HuH-7 (cell line): ENCODE data around the gene KLHL17.
"Not testable (repeated sequence)": the region's sequence is repeated elsewhere in the genome, so short reads cannot be mapped to it uniquely, and the experiment has no call there.

Experiments
- DNase-seq: peaks from one replicate; pipeline ENCODE4 v3.0.0; 2011; ENCODE audit warnings: low spot score

The KLHL17 gene

DNA sequence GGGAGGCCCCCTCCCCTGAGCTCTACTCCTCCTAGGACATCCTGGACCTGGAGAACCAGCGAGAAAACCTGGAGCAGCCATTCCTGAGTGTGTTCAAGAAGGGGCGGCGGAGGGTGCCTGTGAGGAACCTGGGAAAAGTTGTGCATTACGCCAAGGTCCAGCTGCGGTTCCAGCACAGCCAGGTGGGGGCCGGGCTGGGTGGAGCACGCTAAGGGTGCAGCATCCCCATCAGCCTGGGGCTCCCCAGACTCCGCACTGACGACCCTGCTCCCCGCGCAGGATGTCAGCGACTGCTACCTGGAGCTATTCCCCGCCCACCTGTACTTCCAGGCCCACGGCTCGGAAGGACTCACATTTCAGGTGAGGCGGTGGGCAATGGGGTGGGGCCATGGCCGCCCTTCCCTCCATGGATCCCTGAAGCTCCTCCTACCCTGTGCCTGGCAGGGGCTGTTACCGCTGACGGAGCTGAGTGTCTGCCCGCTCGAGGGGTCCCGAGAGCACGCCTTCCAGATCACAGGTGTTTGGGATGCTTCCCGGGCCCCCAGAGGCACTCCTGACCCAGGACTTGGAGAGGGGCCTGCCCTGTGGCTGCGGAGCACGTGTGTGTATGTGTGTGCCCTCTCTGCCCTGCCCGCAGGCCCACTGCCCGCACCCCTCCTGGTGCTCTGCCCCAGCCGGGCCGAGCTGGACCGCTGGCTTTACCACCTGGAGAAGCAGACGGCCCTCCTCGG is 10.0 kb downstream of the KLHL17 start:
- no peak for DNase-seq

GRCh38 chr1:970973-971730 is 10.8 kb downstream of the KLHL17 start:
- no peak for DNase-seq

DNA sequence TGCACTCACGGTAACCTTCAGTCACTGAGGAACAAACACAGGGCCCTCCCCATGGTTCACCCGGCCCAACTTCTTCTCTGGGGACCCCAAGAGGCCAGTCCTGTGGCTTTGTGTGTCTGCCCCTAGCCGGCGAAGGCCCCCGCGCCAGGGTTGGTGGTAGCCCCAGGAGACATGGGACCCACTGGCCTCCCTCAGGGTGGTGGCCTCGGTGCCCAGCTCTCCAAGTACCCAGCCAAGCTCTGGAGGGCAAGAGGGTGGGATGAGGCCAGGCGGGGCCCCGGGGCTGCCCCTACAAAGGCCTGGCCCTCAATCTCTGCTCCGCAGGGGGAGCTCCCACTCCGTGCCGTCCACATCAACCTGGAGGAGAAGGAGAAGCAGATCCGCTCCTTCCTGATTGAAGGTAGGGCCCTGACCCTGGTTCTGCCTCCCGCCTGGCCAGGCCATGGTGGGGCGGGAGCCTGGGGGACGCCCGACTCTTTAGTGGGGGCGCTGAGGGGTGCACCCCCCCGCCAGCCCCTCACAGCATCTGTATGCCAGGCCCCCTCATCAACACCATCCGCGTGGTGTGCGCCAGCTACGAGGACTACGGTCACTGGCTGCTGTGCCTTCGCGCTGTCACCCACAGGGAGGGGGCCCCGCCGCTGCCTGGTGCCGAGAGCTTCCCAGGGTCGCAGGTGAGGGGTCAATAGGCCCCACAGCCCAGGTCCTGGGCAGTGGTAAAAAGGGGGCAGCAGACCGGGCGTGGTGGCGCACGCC is 11.5 kb downstream of the KLHL17 start:
- DNase-seq: no peak

DNA sequence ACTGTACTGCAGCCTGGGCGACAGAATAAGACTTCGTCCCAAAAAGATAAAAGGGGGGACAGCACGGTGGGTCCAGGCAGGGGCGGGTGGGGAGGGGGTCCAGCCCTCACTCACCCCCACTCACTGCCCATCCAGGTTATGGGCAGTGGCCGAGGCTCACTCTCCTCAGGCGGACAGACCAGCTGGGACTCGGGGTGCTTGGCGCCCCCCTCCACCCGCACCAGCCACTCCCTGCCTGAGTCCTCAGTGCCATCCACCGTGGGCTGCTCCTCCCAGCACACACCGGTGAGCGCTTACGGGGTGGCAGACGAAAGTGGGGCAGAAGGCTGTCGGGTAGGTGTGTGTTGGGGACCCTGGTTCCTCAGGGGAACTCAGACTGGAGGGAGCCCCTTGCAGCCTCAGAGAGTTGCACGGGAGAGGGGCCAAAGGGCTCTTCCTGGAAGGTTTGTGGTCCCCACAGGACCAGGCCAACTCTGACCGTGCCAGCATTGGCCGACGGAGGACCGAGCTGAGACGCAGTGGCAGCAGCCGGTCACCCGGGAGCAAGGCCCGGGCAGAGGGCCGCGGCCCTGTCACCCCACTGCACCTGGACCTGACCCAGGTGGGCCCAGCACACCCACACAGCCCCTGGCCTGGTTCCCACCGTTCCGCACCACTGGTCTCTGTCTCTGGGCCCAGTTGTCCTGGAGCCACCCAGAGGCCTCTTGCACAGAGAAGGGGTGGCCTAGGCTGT is 12.5 kb downstream of the KLHL17 start:
- DNase-seq: no peak

DNA sequence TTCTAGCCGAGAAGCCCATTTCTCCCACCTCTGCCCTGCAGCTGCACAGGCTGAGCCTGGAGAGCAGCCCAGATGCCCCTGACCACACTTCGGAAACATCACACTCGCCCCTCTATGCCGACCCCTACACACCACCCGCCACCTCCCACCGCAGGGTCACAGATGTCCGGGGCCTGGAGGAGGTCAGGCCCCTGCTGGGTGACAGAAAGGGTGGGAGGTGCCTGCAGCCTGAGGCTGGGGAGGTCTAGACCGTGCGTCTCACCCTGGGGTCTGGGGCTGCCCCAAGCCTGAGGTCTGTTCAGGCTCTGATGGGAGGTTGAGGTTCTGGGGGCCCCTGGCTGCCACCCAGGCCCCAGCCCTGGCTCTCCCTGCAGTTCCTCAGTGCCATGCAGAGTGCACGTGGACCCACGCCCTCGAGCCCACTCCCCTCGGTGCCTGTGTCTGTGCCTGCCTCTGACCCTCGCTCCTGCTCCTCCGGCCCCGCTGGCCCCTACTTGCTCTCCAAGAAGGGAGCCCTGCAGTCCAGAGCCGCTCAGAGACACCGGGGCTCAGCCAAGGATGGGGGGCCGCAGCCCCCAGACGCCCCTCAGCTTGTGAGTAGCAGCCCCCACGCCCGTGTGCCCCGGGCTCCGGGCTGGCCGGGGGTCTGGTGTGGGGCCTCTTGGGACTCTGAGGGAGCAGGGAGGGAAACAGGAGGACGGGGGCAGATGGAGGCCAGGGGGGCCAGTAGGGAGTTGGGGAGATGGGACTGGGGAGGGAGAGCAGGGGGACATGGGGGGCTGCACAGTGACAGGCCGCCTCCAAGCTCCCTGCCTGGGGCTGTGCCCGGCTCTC is 13.3 kb downstream of the KLHL17 start:
- DNase-seq: no peak

GRCh38 chr1:974293-974640 is 13.9 kb downstream of the KLHL17 start:
- DNase-seq: no peak

DNA sequence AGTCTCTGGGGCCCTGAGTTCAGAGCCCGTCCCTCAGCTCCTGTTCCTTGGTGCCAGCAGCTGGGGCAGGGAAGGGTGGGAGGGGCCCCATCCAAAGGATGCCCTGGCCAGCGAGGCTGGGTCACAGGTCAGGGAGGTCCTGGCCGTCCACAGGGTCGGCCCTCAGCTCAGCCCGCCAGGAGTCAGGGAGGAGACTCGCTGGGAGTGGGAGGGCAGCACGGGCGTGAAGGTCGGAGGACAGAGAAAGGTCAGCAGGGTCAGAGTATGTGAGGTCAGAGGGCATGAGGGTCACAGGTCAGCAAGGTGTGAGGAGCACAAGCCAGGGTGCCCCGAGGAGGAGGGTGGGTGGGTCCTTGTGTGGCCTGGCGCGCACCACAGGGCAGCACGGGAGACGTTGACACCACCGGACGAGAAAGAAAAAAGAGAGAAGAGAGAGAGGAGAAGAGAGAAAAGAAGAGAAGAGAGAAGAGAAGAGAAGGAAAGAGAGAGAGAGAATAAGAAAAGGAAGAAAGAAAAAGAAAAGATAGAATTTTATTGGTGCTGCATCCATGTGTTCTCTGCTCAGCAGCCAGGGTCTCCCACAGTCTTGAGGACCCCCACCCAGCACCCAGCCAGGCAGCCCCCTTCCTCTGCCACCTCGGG is 14.4 kb downstream of the KLHL17 start:
- no peak for DNase-seq

GRCh38 chr1:975365-975764 is 15.0 kb downstream of the KLHL17 start:
- DNase-seq: no peak

DNA sequence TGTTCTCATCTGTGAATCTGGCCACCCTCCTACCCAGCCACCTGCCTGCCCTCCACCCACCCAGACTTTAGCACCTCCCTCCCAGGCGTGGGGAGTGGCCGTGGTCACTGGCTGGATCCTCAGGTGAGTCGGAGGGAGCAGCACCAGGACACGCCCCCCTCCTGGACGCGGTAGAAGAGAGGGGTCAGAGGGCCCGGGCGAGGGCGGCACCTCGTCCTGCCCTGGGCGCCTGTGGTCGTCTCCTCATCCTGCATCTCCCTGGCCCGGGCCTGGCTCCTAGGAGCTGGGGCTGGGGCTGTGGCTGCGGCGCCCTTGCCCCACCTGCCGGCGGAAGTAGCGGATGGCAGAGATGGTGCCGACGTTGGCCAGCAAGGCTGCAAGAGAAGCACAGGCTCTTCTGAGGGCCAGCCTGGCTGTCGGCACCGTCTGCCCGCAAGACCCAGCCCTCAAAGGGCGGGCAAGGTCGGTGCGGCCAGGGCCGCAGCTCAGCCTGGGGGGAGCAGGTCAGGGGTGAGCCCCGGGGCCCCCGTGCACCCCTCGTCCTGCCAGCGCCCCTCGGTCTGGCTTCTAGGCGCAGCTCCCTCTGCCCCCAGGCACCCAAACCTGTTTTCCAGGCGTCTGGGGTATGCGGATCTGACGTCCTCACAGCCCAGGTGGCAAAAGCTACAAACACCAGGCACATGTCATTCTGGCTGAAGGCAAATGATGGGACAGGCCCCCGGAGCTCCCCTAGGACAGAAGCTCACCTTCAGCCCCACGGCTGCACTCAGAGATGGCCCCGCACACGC is 15.7 kb downstream of the KLHL17 start:
- DNase-seq: peak; percentile 91

GRCh38 chr1:976791-977190 is 16.4 kb downstream of the KLHL17 start:
- not testable (repeated sequence) for DNase-seq

GRCh38 chr1:978069-978834 is 17.9 kb downstream of the KLHL17 start:
- no peak for DNase-seq

DNA sequence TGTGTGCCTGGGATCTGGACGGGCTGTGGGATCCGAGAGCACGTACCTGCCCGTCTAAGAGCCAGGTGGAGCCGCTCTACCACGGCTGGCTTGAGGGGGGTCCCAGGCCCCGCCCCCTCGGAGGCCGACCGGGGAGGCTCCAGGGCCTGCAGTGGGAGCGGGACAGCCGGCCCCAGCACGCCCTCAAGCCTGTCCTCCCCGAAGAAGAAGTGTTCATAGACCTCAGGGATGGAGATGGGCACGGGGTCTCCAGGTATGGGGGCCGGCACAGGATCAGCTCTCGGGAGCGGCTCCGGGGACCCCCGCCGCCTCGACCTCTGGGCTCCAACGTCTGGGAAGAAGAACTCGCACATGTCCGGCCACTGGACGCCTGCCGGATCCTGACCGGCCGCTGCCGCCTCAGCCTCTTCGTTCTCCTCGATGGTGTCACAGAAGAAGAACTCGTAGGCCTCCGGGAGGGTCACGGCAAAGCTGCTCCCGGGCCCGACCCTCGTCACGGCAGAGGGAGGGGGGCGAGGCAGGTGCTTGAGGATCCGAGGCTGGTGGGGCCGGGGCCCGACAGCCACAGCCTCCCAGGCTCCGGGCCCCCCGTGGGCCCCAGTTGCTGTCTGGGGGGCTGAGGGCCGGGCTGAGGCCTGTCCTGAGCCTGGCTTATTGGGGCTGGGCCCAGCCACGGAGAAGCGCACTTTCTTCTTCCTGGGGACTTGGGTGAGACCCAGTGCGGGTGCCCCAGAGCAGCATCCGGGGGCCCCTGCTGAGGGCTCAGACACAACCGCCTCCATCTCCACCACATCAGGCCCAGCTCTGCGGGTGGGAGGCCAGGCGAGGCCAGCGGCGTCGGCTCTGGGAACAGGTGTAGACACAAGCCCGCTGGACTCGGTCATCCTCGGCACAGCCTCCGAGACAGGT is 18.7 kb downstream of the KLHL17 start:
- no peak for DNase-seq

- no peak for DNase-seq
These were observed 19.3 kb downstream of the KLHL17 start for GRCh38 chr1:979744-980072.

DNA sequence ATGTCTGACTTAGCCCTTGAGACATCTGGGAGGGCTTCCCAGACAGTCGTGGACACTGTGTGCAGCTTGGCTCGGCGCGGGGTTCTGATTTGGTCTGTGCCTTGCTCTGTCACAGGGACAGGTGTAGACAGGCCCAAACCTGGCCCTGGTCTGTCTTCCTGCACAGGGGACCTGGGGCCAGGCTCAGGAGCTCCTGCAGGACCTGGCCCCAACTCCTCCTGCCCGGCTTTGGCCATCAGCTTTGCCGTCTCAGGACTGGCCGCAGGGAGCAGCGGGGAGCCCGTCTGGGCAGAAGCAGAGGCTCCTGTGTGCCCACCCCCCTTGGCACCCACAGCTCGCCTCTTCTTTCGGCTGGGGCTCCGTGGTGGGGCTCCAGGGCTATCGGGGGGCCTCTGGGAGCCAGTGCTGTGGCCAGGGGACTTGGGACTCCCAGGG is 19.8 kb downstream of the KLHL17 start:
- DNase-seq: no peak

DNA sequence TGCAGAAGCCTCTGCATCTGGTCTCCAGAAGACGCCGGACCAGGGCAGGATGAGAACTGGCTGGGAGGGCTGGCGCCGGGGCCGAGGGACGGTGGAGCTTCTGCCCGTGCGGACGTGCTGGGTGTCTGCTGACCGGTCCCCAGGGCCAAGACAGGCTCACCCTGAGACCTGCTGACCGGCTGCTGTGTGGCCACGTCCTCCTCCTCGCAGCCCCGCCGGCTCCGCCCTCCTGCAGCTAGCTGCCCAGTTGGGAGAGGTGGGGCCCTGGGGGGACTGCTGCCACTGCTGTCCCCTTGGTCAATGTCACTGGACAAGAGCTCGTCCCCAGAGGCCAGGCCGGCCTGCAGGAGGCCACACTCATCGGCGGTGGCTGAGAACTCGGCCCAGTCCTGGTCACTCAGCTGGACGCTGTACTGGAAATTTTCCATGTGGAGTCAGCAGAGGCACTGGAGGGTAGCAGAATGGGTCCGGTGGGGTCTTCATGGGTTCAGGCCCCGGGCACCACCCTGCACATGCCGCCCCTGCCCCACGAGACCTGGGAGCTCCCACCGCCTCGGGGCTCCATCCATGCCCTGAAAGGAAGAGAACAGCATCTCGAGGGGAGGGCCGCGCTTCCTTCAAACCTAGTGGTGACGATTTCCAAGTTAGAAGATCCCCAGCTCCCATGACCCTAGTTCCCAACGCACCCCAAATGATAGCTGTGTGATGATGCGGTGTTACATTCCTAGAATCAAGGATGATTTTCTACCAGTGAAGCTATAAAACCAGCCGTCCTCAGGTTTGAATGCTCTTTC is 20.4 kb downstream of the KLHL17 start:
- no peak for DNase-seq

GRCh38 chr1:981491-981954 is 21.1 kb downstream of the KLHL17 start:
- DNase-seq: no peak

DNA sequence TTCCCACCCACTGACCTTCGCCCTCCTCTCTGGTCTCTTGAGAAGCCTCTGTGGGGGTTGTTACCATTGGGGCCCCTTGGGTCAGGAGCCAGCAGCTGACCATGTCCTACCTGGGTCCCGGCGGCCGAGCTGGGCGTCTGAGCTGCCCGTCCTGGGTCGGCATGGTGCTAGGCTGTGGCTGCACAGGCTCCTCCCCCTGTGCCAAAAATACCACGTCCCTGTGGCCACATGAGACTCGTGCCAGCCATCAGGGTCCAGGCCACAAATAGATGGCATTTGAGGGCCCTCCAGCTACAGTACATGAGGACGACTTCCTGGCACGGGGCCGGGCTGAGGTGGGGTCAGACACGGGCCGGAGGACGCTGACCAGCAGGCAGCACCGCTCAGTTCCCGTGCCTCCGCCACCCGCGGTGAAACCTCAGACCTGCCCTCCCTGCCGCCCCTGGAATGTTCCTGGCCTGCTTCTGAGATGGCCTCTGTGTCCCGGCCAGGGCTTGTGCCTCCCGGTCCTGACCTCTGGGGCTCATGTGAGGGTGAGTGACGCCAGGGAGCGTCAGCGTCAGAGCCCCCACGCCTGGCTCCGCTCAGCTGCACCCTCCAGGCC is 21.7 kb downstream of the KLHL17 start, which contains the start of gene PERM1:
PERM1 (minus strand) TSS at position 139 of the 604 bp plus-strand sequence. CDS start 1,064 bp downstream, outside the sequence.
- no peak for DNase-seq
